DMS53 treated with DMSO at 0.1 percent for 48 hours (cell line): ENCODE measurements around the gene SETD4.

Experiments used
- DNase-seq: peaks from one replicate; lab custom pipeline; 2025; ENCODE audit not compliant: unreplicated experiment; lab: John Stamatoyannopoulos, UW

SETD4 gene

GRCh38 chr21:36048357-36048756 lies 12.0 kb downstream of the SETD4 start:
- no peak for DNase-seq

GRCh38 chr21:36047139-36047538 lies 13.2 kb downstream of the SETD4 start:
- no peak for DNase-seq

- DNase-seq = no peak
Measured at GRCh38 chr21:36045993-36046392, 14.3 kb downstream of the SETD4 start.

GRCh38 chr21:36044056-36044455 lies 16.3 kb downstream of the SETD4 start:
- DNase-seq = no peak

- DNase-seq = no peak
Measured at GRCh38 chr21:36041910-36042309, 18.4 kb downstream of the SETD4 start.

- DNase-seq = no peak
Measured at GRCh38 chr21:36040389-36040788, 19.9 kb downstream of the SETD4 start.

- no peak for DNase-seq
Measured at GRCh38 chr21:36039861-36040260, 20.5 kb downstream of the SETD4 start.

GRCh38 chr21:36038701-36039497 lies 21.4 kb downstream of the SETD4 start:
- DNase-seq = no peak

- no peak for DNase-seq
Measured at GRCh38 chr21:36035381-36035791, 24.9 kb downstream of the SETD4 start.

- DNase-seq = no peak
Measured at GRCh38 chr21:36034211-36034913, 26.0 kb downstream of the SETD4 start.

GRCh38 chr21:36032647-36033406 lies 27.5 kb downstream of the SETD4 start:
- no peak for DNase-seq

GRCh38 chr21:36030581-36031189 lies 29.6 kb downstream of the SETD4 start:
- no peak for DNase-seq

- DNase-seq = no peak
Measured at GRCh38 chr21:36029309-36029708, 31.0 kb downstream of the SETD4 start.

GRCh38 chr21:36028127-36029069 lies 31.9 kb downstream of the SETD4 start:
- DNase-seq = peak; percentile 33

- no peak for DNase-seq
Measured at GRCh38 chr21:36027347-36027746, 33.0 kb downstream of the SETD4 start.

GRCh38 chr21:36024782-36025181 lies 35.5 kb downstream of the SETD4 start:
- DNase-seq = no peak

GRCh38 chr21:36023092-36023480 lies 37.2 kb downstream of the SETD4 start:
- DNase-seq = no peak

GRCh38 chr21:36022427-36023091 lies 37.8 kb downstream of the SETD4 start:
- no peak for DNase-seq

GRCh38 chr21:36021251-36021837 lies 39.0 kb downstream of the SETD4 start:
- DNase-seq = no peak
